ENCODE measurements around the gene C11orf24.
A peak's percentile ranks its signal among the peaks of the same experiment; 100 is the strongest.

The C11orf24 gene

DNA sequence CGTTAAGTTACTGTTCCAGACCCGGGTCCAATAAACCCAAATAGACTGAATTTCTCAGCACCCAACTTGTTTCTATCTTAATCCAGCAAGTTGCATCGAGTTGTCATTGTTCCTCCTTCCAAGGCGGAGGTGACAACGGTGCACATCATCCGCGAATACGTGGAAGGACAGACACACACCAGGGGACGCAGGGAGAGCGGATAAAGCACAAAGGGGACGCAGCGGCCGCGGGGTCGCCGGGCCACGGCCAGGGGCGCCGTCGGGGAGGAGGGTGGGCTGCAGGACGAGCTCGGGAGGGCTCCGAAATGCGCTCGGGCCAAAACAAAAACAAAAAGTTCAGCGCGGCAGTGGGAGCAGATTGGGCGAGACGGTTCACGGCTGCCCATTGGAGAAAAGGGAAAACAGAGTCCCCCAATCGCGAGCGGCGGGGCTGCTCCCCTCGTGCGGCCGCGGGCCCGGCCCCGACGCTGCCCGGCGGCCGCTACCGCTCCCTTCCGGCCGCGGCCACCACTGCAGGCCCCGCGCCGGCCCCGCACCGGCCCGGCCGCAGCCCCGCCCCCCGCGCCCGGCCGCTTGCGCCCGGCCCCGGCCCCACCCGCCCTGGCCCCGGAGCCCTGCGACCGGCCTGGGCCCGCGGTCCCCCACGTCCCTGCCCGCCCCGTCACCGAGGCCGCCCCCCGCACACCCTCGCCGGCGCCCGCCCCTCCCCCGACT is 59.2 kb downstream of the C11orf24 start:
- peak overlapping the region; percentile 98 for H3K27ac ChIP-seq

DNA sequence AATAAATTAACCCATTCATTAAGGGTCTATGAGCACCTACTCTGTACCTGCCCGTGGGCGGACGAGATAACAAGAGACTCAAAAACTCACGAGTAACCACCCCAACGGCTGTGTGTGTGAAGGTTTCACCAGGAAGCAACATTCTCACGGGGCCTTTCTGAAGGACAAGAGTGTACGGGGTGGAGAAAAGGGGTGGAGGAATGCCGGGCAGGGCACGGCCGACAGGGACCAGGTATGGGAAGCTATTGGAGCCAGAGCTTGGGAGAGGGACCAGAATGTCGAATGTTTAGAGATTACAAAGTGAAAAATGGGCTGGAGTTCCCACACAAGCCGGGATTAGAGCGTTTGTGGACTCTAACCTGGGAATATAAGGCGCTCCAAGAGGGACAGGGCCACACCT is 60.2 kb downstream of the C11orf24 start:
- no peak overlapping the region for H3K27ac ChIP-seq
- TF ChIP-seq, protein P1, sequence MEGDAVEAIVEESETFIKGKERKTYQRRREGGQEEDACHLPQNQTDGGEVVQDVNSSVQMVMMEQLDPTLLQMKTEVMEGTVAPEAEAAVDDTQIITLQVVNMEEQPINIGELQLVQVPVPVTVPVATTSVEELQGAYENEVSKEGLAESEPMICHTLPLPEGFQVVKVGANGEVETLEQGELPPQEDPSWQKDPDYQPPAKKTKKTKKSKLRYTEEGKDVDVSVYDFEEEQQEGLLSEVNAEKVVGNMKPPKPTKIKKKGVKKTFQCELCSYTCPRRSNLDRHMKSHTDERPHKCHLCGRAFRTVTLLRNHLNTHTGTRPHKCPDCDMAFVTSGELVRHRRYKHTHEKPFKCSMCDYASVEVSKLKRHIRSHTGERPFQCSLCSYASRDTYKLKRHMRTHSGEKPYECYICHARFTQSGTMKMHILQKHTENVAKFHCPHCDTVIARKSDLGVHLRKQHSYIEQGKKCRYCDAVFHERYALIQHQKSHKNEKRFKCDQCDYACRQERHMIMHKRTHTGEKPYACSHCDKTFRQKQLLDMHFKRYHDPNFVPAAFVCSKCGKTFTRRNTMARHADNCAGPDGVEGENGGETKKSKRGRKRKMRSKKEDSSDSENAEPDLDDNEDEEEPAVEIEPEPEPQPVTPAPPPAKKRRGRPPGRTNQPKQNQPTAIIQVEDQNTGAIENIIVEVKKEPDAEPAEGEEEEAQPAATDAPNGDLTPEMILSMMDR (conservative IDR thresholded peaks at IDR 0.05), result no peak
- TF ChIP-seq ZFX (IDR thresholded peaks at IDR 0.05), result no peak

More for the DNA sequence above, 59.2 kb downstream of the C11orf24 start:
- TF ChIP-seq ZFX (IDR thresholded peaks at IDR 0.05), result no peak
- TF ChIP-seq, protein P1 (conservative IDR thresholded peaks at IDR 0.05), result peak; percentile 75

All from C4-2B (cell line).